NCI-H2107 (cell line): ENCODE results near the gene HDAC9.
"Not testable (repeated sequence)": the region's sequence is repeated elsewhere in the genome, so short reads cannot be mapped to it uniquely, and the experiment has no call there.

ENCODE experiments used
- DNase-seq: peaks from one replicate; lab custom pipeline; 2025; lab: John Stamatoyannopoulos, UW

Gene HDAC9

DNA sequence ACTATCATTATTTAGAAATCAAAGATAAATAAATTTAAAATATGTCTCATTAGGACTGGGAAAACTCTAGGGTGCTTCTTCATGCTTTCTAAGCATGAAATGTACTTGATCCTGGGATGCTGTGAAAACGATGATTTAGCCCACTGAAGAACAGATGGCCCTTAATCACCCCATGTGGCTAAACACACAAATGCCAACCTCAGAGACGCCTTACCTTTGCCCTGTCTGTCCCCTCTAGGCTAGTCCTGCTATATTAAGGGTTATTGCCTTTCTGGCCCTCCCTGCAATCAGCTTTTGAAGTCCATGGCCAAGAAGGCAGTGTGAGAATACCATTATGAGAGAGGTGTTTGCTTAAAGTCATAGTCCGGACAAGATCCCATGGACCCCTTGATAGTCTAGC is 404.7 kb downstream of the HDAC9 start:
- no peak for DNase-seq

- DNase-seq, result no peak
These were observed 405.3 kb downstream of the HDAC9 start for GRCh38 chr7:18900803-18901202.

DNA sequence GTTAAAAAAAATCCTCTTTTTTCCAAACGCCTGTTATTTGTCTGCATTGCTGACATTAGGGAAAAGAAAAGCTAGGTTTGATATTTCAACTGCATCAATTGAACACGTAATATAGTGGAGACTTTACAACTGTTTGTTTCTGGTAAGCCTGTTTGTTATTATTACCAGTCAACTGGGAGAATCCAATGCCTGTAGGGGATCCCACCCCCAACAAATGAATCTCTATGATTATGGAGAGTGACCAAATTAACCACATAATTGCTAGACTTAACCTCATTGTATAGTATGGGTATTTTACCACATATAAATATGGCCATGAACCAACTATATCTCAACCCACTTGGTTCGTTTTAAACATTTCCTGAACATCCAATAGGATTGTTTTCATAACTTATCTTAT is 405.8 kb downstream of the HDAC9 start:
- no peak for DNase-seq

GRCh38 chr7:18901982-18902421 is 406.5 kb downstream of the HDAC9 start:
- no peak for DNase-seq

DNA sequence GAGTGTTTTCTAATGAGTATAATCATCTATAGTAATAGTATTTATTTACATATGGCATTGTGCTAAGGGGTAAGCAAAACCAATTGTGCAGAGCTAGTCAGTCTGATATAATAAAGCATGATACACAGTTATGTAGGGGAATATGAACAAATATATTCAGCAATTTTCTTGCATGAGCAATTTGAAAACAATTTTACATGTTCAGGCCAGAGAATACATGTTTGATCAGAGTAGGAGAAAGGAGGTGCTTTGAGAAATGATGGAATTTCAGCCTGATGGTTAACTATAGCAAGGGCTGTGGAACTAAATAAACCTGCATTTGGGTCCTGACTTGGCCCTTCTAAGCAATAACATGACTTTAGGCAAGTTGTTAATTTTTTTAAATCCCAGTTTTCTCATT is 407.3 kb downstream of the HDAC9 start:
- DNase-seq, result no peak

GRCh38 chr7:18903695-18904094 is 408.1 kb downstream of the HDAC9 start:
- DNase-seq, result no peak

DNA sequence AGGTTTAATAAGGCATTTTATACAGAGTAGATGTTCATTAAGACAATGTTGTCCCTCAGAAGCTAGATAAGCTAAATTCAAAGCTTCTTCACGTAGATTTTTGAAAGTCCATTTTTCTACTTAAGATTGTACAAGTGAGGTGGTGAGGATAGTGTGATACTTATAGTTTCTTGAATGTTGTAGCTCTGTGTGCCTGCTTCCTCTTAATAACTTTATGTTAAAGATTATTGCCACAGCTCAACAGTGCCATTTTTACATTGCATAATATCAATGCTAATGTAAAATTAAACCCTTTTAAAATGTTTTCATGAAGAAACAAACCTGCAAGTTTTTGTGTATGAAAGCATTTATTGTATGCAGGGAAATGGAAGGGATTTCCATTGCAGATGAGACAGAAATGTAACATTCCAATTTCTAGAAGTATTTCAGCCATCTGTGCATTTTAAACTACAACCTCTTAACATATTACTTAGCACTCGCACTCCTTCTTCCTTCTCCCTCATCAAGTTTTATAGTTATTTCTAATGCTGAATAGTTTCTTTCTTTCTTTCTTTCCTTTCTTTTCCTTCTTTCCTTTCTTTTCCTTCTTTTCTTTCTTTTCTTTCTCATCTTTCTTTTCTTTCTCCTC is 409.9 kb downstream of the HDAC9 start:
- no peak for DNase-seq

GRCh38 chr7:18906901-18907300 is 411.4 kb downstream of the HDAC9 start:
- no peak for DNase-seq

DNA sequence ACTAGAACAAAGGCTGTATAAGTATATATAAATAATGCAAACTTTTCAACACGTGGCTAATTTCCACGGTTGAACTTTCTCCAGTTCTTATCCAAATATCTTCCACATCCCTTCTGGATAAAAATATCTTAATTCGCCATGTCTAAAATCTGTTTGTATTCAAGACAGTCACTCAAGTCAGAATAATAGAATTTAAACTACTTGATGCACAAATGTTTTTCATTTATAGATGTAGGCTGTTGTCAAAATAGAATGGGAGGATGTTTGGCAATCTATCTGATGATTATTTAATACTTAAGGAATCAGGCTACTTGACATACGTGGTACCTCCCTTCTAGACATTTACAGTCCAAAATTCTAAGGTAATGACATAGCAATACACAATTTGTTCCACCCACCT is 417.6 kb downstream of the HDAC9 start:
- no peak for DNase-seq

DNA sequence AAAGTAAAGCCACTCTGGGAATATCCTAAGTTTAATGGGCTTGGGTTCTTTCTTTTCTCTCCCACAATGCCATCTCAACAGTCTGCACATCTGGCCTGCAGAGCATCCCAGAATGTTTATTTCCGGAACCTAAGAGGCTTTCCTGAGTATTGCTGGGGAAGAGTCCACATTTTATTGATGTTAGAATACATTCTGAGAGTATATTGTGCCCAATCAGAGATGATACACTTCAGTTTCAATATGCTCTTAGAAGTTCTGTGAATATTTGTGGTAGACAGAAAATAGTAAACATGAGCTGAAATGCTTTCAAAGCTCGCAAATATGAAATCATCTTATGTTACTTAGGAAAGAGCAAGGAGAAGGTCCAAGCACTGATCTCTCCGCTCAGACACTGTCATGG is 421.3 kb downstream of the HDAC9 start:
- DNase-seq, result no peak

DNA sequence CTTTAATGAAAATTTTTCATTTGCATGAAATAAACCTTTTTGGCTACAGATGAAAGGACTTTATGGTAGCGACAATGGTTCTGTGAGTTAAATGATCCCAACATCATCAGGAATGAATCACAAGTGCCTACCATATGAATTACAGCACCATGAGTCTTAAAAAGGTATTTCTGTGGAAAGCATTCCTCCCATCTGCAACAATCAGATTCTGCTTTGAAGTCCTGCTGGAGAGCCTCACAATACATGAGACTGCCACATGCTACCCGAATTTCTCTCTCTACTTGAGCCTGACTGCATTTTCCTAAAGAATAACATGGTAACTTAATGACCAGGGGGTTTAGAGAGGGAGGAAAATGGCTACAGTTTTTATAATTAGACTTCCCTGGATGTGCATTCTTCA is 431.6 kb downstream of the HDAC9 start:
- DNase-seq, result no peak

- no peak for DNase-seq
These were observed 440.7 kb downstream of the HDAC9 start for GRCh38 chr7:18936265-18936664.

DNA sequence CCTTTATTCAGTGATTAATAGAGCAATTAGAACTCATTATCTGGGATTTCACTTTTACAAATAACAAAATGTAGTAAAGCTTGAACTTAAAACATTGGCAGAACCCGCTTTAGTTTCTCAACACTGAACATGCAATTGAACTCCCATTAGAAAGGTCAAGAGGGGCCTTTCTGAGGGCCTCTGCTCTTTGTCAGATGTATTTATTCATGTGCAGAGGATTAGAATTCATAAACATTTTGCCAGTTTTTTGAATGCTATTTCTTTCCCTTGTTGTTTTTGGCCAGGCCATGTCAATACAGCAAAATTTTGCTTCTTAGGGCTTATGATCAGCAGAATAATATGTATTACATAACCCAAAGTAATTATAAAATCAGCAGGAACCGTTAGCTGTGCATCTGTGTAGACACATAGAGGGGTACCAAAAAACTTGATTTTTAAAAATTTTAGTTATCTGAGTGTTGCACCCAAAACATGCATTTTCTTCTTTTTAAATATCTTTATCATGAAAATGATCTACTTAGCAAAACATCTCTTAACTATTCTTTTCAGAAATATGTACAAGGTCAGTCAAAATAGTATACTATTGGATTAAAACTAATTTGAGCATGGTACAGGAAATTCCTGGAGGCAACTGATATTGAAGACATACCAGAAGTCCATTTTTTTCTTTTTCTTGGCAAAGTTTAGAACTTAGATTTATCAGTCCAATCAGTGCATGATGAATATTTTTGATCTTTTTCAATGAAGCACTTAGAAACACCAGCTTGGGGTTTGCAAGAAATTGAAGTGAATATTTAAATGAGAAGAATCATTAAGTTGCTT is 444.4 kb downstream of the HDAC9 start:
- no peak for DNase-seq

- no peak for DNase-seq
These were observed 445.1 kb downstream of the HDAC9 start for GRCh38 chr7:18940593-18941134.

- no peak for DNase-seq
These were observed 445.7 kb downstream of the HDAC9 start for GRCh38 chr7:18941207-18941606.

- DNase-seq, result no peak
These were observed 453.0 kb downstream of the HDAC9 start for GRCh38 chr7:18948521-18948920.

- no peak for DNase-seq
These were observed 457.3 kb downstream of the HDAC9 start for GRCh38 chr7:18952846-18953245.

DNA sequence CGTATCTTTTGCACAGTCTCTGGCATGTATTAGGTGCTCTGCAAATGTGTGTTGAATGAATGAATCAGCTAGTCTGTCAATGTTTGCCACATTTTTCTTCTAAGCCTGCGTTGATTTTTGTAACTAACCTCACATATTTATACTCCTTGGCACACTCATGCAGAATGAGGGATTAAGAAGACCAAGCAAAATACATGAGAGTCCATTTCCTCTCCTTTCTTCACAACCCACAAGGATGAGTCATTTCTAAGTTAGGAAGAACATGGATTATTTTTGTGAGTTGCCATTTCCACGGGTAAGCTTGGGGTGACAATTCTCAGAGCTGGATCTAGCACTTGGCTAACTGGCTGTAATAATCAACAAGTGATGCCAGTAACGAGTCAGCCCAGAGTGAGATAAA is 463.1 kb downstream of the HDAC9 start:
- no peak for DNase-seq

GRCh38 chr7:18960725-18961124 is 465.2 kb downstream of the HDAC9 start:
- DNase-seq, result no peak

DNA sequence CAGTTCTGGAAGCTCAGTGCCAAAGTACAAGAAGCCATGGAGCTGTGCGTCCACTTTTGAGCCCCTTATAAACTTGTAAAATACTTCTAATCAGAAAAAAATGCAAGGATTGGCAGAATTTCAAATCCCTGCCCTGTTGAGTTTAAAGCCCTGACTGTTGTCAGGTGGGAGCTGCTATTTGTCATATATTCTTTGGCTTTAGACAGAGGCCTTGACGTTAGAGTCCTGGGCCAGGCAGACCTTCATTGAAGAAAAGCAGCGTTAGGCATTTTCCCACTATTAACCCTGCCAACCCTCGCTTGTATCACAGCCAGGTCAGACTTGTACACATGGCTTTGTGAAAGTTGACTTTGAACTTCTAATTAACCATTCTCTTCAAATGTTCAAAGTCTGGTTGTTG is 466.5 kb downstream of the HDAC9 start:
- DNase-seq, result no peak

DNA sequence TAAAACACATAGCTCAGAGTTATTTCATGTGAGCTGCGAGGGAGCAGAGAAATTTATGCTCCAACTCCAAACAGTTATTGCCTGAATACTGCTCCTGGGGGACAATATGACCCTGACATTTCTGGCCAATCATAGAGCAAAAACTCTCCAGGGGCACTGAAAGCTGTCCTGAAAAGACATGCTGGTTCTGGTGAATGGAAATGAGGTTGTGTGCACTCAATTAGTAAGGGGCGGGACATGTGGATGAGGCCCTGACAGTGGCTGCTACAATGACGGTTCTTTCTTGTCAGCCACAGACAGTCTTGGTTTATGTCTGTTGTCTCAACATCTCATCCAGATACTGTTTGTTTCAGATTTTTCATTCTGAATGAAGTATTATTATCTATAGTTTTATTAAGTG is 470.1 kb downstream of the HDAC9 start:
- no peak for DNase-seq

GRCh38 chr7:18967755-18968154 is 472.2 kb downstream of the HDAC9 start:
- DNase-seq, result not testable (repeated sequence)

DNA sequence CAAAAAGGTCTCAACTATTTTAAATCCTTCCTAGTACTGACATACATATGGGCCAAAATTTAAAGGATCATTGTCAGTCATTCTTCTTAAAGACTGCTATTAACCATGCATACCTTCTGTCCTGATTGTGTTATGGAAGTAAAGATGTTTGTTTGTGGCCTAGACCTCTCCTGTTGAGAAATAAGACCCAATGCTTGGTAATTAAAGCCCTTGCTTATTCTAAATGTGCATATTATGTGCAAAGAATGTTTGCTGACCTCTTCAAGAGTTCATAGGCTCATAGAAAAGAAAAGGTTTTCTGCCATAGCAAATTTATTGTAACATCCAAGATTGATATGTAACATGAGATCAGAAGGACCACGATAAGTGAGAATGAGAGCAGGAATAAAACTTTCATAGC is 476.3 kb downstream of the HDAC9 start:
- DNase-seq, result no peak
